ENCODE measurements around the gene SLC38A10.

Gene SLC38A10

DNA sequence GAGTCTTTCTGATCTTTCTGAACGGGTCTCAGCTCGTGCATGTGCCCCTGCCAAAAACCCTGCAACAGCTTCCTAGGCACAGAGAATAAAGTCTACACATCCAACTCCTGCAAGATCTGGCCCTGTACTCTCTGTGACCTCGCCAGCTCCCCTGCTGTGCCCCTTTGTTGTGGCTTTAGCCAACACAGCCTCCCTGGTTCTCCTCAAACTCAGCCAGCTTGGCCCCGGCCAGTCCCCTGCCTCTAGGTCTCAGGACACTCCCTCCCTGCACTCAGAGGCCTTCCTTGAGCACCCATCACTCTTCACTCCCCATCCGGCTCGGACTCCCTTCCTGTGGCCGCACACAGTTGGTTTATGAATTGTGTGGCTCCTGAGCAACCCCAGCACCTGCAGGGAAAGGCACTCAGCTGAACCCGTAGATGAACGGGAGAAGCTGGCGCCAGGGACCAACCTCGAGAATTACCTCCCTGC, 73.7 kb downstream of the SLC38A10 start:
- TF ChIP-seq, protein P1, sequence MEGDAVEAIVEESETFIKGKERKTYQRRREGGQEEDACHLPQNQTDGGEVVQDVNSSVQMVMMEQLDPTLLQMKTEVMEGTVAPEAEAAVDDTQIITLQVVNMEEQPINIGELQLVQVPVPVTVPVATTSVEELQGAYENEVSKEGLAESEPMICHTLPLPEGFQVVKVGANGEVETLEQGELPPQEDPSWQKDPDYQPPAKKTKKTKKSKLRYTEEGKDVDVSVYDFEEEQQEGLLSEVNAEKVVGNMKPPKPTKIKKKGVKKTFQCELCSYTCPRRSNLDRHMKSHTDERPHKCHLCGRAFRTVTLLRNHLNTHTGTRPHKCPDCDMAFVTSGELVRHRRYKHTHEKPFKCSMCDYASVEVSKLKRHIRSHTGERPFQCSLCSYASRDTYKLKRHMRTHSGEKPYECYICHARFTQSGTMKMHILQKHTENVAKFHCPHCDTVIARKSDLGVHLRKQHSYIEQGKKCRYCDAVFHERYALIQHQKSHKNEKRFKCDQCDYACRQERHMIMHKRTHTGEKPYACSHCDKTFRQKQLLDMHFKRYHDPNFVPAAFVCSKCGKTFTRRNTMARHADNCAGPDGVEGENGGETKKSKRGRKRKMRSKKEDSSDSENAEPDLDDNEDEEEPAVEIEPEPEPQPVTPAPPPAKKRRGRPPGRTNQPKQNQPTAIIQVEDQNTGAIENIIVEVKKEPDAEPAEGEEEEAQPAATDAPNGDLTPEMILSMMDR (IDR thresholded peaks at IDR 0.05; ENCODE audit: insufficient read depth, low read length, missing control alignments) = no peak
- CTCF ChIA-PET = interaction anchor here (0.7 kb wide), 1 partner anchor 198 kb away, joined by 3 read pairs; no protein-coding TSS in a partner anchor
- DNase-seq (ENCODE audit: low read depth, low spot score) = no peak
- H3K4me3 ChIP-seq (ENCODE audit: low read depth, low read length) = peak overlapping the region; percentile 74
- POLR2A ChIA-PET = no interaction called here

DNA sequence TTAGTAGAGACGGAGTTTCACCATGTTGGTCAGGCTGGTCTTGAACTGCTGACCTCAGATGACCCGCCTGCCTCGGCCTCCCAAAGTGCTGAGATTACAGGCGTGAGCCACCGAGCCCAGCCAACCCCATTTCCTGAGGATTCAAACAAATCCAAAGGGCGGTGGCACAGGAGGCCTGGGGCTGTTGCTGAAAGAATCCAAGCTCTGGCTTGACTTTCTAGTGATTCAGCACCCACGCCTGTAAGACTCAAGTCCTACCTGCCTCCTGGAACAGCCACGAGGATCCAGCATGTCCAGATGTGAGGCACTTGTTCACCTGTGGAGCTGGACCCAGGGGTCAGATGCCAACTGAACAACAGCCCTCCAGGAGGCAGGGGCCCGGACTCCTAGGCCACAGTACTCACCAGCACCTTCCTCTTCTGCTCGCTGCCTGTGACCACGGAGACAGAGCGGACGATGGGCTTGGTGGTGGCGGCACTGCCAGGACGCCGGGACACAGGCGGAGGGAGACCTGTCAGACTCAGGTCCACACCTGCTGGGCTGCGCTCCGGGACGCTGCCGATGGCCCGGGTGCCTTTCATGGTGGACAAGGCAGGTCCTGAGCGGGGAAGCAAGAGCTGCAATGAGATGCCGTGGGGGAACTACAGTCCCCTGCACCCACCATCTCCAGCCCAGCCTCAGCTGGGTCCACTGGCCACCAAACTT, 75.5 kb downstream of the SLC38A10 start:
- POLR2A ChIA-PET = interaction anchor here (0.7 kb wide), 1 partner anchor 235 kb away, joined by 4 read pairs; no protein-coding TSS in a partner anchor
- no peak for DNase-seq (ENCODE audit: low read depth, low spot score)
- H3K4me3 ChIP-seq (ENCODE audit: low read depth, low read length) = no peak overlapping the region
- TF ChIP-seq, protein P1 (IDR thresholded peaks at IDR 0.05; ENCODE audit: insufficient read depth, low read length, missing control alignments) = no peak
- CTCF ChIA-PET = interaction anchor here (0.9 kb wide), 1 partner anchor 72 kb away, joined by 3 read pairs; no protein-coding TSS in a partner anchor

DNA sequence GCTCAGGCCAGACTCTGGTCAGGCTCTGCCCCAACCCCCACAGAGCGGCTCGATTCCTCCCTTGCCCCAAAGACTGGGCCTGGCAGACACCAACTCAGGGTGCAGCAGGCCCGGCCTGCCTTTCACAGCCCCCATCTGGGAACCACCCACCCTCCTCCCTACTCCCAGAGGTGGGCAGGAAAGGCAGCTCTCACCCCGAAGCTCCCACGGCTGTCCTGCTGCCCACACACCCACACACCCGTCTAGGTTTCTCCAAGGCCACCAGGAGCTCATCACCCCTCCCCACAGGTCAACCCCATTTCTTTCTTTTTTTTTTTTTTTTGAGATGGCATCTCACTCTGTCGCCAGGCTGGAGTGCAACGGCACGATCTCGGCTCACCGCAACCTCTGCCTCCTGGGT, 76.1 kb downstream of the SLC38A10 start:
- ChIA-PET POLR2A (no interaction called here), CTCF (interaction anchor here (0.9 to 1.0 kb wide), 2 partner anchors 72 to 77 kb away, joined by 3 read pairs; no protein-coding TSS in a partner anchor)
- DNase-seq (ENCODE audit: low read depth, low spot score) = no peak
- H3K4me3 ChIP-seq (ENCODE audit: low read depth, low read length) = no peak overlapping the region
- TF ChIP-seq, protein P1 (IDR thresholded peaks at IDR 0.05; ENCODE audit: insufficient read depth, low read length, missing control alignments) = no peak

DNA sequence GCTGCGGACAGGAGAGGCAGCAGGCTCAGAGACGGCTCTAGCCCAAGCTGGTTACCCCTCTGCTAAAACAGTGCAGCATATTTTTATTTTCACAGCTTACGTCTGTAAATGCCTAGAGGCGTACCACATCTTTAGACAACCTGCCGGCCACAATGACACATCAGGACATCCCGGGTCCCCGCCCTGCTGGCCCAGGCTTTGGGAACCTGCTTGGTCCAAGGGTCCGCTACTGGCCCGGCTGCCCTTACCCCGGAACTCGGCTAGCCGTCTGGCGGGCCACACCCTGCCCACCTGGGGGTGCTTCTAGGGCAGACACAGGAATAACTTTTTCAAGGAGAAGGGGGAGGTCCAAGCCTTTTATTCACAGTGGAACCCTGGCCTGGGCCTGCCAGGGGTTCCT, 76.6 kb downstream of the SLC38A10 start:
- DNase-seq (ENCODE audit: low read depth, low spot score) = no peak
- TF ChIP-seq, protein P1 (IDR thresholded peaks at IDR 0.05; ENCODE audit: insufficient read depth, low read length, missing control alignments) = no peak
- CTCF ChIA-PET = interaction anchor here (1.0 kb wide), 1 partner anchor 77 kb away, joined by 3 read pairs; no protein-coding TSS in a partner anchor
- POLR2A ChIA-PET = no interaction called here
- H3K4me3 ChIP-seq (ENCODE audit: low read depth, low read length) = no peak overlapping the region

DNA sequence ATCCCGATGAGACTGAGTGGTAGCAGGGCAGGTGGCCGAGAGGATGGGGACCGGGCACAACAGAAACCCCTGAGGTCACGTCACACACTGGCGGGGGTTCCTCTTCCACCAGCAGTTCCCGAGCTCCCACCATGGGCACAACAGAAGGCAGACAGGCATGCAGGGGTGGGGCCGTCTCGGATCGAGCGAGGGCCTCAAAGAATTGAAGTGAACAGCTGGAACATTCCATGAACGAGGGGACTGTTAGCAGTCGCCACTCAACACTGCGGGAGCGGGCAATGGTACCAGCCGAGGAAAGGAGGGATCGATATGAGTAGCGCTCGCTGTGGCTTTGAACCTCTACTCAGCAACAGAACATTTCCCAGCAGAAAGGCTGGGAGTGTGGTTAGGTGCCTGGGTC, 77.6 kb downstream of the SLC38A10 start:
- H3K4me3 ChIP-seq (ENCODE audit: low read depth, low read length) = no peak overlapping the region
- ChIA-PET POLR2A (no interaction called here), CTCF (no interaction called here)
- TF ChIP-seq, protein P1 (IDR thresholded peaks at IDR 0.05; ENCODE audit: insufficient read depth, low read length, missing control alignments) = no peak
- no peak for DNase-seq (ENCODE audit: low read depth, low spot score)

DNA sequence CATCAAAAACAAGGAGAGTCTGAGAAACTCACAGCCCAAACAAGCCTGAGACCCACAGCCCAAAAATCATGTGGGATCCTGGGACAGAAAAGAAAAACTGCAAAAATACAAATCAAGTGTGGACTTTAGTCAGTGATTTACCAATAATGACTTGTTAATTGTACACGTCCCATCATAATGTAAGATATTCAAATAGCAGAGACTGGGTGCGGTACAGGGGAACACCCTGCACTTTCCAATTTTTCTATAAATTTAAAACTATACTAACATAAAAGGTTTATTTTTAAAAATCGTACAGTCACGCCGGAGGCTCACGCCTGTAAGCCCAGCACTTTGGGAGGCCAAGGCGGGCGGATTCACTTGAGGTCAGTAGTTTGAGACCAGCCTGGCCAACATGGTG, 81.1 kb downstream of the SLC38A10 start:
- POLR2A ChIA-PET = no interaction called here
- TF ChIP-seq, protein P1 (IDR thresholded peaks at IDR 0.05; ENCODE audit: insufficient read depth, low read length, missing control alignments) = no peak
- CTCF ChIA-PET = no interaction called here
- H3K4me3 ChIP-seq (ENCODE audit: low read depth, low read length) = no peak overlapping the region
- no peak for DNase-seq (ENCODE audit: low read depth, low spot score)

Measured in AG04449 (cell line).